Mesothelial cell of epicardium (in vitro differentiated cells): ENCODE results near the gene HBG1. TPM values are rescaled to one million over a fixed set of nuclear protein-coding genes. Genes with fewer than 3 reads are reported as not detected.

Experiments used
- DNase-seq, 2 experiments: peaks; one replicate each; pipeline ENCODE4 v3.0.0; 2021; ENCODE audit warnings: low spot score in 2 of 2; ENCODE audit not compliant: unreplicated experiment in 2 of 2
- H3K27ac Mint-ChIP-seq: 2 replicates; pipeline ENCODE4 v1.8.0; 2021; ENCODE audit warnings: mixed read lengths
- H3K27me3 Mint-ChIP-seq: 2 replicates; pipeline ENCODE4 v1.8.0; 2021; ENCODE audit warnings: low read depth, mixed read lengths
- H3K36me3 Mint-ChIP-seq: 2 replicates; pipeline ENCODE4 v1.8.0; 2021; ENCODE audit warnings: mixed read lengths
- H3K4me1 Mint-ChIP-seq: 2 replicates; pipeline ENCODE4 v1.8.0; 2021; ENCODE audit warnings: mixed read lengths
- H3K4me3 Mint-ChIP-seq: 2 replicates; pipeline ENCODE4 v1.8.0; 2021; ENCODE audit warnings: mild to moderate bottlenecking, moderate library complexity, mixed read lengths
- H3K9me3 Mint-ChIP-seq: 2 replicates; pipeline ENCODE4 v1.8.0; 2021; ENCODE audit warnings: mixed read lengths
- CTCF ChIP-seq: fragments of 200-600 bp; sonication (generic); IDR thresholded peaks from one replicate; pipeline ENCODE4 v1.5.0; 2021; ENCODE audit warnings: antibody characterized with exemption; ENCODE audit not compliant: unreplicated experiment
- total RNA-seq: library from RNA; stranded (reverse); gene quantifications from 3 replicates; pipeline ENCODE4 v1.2.1, GENCODE V29; 2021

HBG1 gene
- total RNA-seq, 1 donor from 2014 or later = not detected

GRCh38 chr11:5235364-5236095, 14.1 kb downstream of the HBG1 start:
- Mint-ChIP-seq H3K9me3 (no peaks in the 10 kb centered on the region), H3K4me3 (no peak overlapping the region), H3K27me3 (peaks cover 14% of the 10 kb centered on the region), H3K27ac (no peak overlapping the region), H3K36me3 (no peaks in the 10 kb centered on the region), H3K4me1 (peaks cover 6% of the 10 kb centered on the region)
- no peak for DNase-seq
- no peak for TF ChIP-seq CTCF

- no peak for DNase-seq
- Mint-ChIP-seq H3K27me3 (peaks cover 12% of the 10 kb centered on the region), H3K27ac (no peak within 1 kb of the TSS), H3K4me1 (peaks cover 6% of the 10 kb centered on the region), H3K36me3 (no peaks in the 10 kb centered on the region), H3K4me3 (no peak within 1 kb of the TSS), H3K9me3 (no peaks in the 10 kb centered on the region)
- TF ChIP-seq CTCF = no peak
Measured at GRCh38 chr11:5234381-5234834, 15.2 kb downstream of the HBG1 start, which contains the start of gene HBD. HBD (minus strand) TSS chr11:5234483; CDS start chr11:5234433, 50 bp downstream.

GRCh38 chr11:5233307-5233706, 16.4 kb downstream of the HBG1 start:
- no peak for DNase-seq
- Mint-ChIP-seq H3K9me3 (no peaks in the 10 kb centered on the region), H3K36me3 (no peaks in the 10 kb centered on the region), H3K27ac (no peak overlapping the region), H3K27me3 (peaks cover 12% of the 10 kb centered on the region), H3K4me1 (peaks cover 6% of the 10 kb centered on the region), H3K4me3 (no peak overlapping the region)
- TF ChIP-seq CTCF = no peak

- Mint-ChIP-seq H3K27me3 (peaks cover 12% of the 10 kb centered on the region), H3K27ac (no peak overlapping the region), H3K9me3 (no peaks in the 10 kb centered on the region), H3K4me3 (no peak overlapping the region), H3K36me3 (no peaks in the 10 kb centered on the region), H3K4me1 (peaks cover 9% of the 10 kb centered on the region)
- DNase-seq = no peak
- no peak for TF ChIP-seq CTCF
Measured at GRCh38 chr11:5232821-5233220, 16.8 kb downstream of the HBG1 start.

GRCh38 chr11:5232176-5232575, 17.5 kb downstream of the HBG1 start:
- Mint-ChIP-seq H3K27ac (no peak overlapping the region), H3K4me3 (no peak overlapping the region), H3K9me3 (no peaks in the 10 kb centered on the region), H3K27me3 (peaks cover 9% of the 10 kb centered on the region), H3K36me3 (no peaks in the 10 kb centered on the region), H3K4me1 (peaks cover 9% of the 10 kb centered on the region)
- DNase-seq = no peak
- TF ChIP-seq CTCF = no peak
